ENCODE measurements around the gene BCAR1. TPM values are rescaled to one million over a fixed set of nuclear protein-coding genes. Genes with fewer than 3 reads are reported as not detected.

The BCAR1 gene
- total and polyA plus RNA-seq, 2 experiments from 2014 or later = 37.9 to 140 TPM

DNA sequence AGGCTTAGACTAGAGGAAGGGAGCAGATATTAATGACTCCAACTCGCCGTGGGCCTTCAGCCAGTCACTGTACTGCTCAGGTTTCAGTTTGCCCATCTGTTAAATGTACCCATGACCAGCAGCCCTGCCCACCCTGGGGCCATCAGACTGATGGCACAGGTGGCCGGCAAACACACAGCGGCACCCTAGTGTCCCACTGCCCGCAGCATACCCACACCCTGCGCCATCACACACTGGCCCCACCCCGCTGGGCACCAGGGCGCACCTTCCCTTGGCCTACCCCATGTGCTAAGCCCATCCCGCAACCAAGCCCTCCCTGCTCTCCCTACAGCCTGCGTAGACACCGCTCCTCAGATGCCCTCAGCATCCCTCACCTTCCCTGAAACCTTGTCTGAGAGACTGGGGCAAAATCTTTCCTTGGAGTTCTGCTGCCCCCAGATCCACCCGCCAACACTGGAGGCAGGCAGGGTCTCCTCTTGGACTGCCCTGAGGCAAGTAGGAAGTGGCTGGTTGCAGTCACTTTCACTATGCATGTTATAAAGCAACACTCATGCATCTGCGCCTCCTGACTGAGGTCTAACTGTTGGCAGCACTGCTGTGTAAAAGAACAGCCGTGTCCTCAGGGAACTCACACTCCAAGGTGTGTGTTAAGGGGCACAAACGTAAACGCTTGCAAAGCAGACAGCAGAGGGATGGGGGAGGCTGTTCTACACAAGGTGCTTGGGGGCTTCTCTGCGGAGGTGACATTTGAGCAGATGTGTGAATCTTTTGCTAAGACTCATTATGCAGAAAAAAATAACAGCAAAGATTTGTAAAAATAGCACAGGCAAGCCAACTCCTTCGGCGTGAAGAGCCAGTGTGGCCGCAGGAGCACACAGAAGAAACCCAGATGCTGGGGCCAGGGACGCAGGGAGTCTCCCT is 6.7 kb upstream of the BCAR1 start (continued):
- TF ChIP-seq, protein P1, sequence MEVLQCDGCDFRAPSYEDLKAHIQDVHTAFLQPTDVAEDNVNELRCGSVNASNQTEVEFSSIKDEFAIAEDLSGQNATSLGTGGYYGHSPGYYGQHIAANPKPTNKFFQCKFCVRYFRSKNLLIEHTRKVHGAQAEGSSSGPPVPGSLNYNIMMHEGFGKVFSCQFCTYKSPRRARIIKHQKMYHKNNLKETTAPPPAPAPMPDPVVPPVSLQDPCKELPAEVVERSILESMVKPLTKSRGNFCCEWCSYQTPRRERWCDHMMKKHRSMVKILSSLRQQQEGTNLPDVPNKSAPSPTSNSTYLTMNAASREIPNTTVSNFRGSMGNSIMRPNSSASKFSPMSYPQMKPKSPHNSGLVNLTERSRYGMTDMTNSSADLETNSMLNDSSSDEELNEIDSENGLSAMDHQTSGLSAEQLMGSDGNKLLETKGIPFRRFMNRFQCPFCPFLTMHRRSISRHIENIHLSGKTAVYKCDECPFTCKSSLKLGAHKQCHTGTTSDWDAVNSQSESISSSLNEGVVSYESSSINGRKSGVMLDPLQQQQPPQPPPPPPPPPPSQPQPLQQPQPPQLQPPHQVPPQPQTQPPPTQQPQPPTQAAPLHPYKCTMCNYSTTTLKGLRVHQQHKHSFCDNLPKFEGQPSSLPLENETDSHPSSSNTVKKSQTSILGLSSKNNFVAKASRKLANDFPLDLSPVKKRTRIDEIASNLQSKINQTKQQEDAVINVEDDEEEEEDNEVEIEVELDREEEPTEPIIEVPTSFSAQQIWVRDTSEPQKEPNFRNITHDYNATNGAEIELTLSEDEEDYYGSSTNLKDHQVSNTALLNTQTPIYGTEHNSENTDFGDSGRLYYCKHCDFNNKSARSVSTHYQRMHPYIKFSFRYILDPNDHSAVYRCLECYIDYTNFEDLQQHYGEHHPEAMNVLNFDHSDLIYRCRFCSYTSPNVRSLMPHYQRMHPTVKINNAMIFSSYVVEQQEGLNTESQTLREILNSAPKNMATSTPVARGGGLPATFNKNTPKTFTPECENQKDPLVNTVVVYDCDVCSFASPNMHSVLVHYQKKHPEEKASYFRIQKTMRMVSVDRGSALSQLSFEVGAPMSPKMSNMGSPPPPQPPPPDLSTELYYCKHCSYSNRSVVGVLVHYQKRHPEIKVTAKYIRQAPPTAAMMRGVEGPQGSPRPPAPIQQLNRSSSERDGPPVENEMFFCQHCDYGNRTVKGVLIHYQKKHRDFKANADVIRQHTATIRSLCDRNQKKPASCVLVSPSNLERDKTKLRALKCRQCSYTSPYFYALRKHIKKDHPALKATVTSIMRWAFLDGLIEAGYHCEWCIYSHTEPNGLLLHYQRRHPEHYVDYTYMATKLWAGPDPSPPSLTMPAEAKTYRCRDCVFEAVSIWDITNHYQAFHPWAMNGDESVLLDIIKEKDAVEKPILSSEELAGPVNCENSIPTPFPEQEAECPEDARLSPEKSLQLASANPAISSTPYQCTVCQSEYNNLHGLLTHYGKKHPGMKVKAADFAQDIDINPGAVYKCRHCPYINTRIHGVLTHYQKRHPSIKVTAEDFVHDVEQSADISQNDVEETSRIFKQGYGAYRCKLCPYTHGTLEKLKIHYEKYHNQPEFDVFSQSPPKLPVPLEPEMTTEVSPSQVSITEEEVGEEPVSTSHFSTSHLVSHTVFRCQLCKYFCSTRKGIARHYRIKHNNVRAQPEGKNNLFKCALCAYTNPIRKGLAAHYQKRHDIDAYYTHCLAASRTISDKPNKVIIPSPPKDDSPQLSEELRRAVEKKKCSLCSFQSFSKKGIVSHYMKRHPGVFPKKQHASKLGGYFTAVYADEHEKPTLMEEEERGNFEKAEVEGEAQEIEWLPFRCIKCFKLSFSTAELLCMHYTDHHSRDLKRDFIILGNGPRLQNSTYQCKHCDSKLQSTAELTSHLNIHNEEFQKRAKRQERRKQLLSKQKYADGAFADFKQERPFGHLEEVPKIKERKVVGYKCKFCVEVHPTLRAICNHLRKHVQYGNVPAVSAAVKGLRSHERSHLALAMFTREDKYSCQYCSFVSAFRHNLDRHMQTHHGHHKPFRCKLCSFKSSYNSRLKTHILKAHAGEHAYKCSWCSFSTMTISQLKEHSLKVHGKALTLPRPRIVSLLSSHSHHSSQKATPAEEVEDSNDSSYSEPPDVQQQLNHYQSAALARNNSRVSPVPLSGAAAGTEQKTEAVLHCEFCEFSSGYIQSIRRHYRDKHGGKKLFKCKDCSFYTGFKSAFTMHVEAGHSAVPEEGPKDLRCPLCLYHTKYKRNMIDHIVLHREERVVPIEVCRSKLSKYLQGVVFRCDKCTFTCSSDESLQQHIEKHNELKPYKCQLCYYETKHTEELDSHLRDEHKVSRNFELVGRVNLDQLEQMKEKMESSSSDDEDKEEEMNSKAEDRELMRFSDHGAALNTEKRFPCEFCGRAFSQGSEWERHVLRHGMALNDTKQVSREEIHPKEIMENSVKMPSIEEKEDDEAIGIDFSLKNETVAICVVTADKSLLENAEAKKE (CRISPR knock-in tag; IDR thresholded peaks at IDR 0.05) = no peak
- TF ChIP-seq STAT1 (IDR thresholded peaks at IDR 0.05; ENCODE audit: unreplicated experiment) (no peak), ZNF114 (CRISPR knock-in tag; IDR thresholded peaks at IDR 0.05) (no peak), JUNB (IDR thresholded peaks at IDR 0.05; ENCODE audit: unreplicated experiment) (no peak)
- TF ChIP-seq, protein P2, sequence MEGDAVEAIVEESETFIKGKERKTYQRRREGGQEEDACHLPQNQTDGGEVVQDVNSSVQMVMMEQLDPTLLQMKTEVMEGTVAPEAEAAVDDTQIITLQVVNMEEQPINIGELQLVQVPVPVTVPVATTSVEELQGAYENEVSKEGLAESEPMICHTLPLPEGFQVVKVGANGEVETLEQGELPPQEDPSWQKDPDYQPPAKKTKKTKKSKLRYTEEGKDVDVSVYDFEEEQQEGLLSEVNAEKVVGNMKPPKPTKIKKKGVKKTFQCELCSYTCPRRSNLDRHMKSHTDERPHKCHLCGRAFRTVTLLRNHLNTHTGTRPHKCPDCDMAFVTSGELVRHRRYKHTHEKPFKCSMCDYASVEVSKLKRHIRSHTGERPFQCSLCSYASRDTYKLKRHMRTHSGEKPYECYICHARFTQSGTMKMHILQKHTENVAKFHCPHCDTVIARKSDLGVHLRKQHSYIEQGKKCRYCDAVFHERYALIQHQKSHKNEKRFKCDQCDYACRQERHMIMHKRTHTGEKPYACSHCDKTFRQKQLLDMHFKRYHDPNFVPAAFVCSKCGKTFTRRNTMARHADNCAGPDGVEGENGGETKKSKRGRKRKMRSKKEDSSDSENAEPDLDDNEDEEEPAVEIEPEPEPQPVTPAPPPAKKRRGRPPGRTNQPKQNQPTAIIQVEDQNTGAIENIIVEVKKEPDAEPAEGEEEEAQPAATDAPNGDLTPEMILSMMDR (conservative IDR thresholded peaks at IDR 0.05; ENCODE audit: low read depth in 2 of 2) = no peak
